AML-193 (cell line): ENCODE data around the gene SKAP1.
"Not testable (repeated sequence)": the region's sequence is repeated elsewhere in the genome, so short reads cannot be mapped to it uniquely, and the experiment has no call there.

Experiments used
- DNase-seq, 2 experiments: peaks; one replicate each; lab custom pipeline; 2025; lab: John Stamatoyannopoulos, UW

Gene SKAP1

DNA sequence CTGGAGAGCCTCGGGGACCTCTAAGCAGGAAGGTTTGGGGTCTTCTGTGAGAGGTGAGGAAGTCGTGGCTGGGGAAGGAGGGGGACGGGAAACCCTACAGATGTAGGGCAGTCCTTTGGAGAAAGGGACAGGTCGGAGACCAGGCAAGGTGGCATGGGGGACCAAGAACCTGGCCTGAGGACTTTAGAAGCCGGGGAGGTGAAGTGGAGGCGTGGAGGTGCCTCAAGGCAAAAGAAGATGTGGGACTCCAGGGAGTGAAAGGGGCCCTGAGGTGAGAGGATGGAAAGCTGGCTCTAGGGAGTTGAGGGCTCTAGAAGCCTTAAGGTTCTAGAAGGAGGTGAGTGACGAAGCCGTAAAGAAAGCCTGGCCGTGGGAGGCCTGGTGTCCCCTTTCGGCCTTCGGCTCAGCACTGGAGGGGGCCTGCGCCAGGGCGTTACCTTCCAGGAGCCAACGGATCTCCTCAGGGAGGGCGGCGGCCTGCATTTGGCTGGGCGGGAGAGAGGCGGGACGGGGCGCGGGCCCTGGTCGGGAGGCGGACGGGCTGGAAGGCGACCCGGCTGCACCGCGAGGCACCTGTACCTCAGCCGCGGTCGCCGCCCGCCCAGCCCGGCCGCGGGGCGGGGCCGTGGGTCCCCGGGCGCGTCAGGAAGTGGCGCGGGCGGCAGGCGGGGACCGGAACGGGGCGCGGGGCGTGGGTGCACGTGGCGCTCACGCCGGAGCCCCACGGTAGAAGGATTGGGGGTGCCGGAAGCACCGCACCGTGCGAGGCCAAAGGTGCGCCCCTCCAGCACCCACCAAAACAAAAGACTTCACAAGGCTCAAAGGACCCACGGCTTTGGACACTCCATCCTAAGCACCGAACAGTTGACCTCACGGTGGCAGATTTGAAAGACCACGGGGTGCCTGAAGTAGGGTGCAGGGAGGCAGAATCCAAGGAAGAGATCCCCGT, at the start of gene SKAP1:
Gene SKAP1, minus strand, starts transcription at position 577 of the 949 bp plus-strand sequence.
- DNase-seq: no peak

DNA sequence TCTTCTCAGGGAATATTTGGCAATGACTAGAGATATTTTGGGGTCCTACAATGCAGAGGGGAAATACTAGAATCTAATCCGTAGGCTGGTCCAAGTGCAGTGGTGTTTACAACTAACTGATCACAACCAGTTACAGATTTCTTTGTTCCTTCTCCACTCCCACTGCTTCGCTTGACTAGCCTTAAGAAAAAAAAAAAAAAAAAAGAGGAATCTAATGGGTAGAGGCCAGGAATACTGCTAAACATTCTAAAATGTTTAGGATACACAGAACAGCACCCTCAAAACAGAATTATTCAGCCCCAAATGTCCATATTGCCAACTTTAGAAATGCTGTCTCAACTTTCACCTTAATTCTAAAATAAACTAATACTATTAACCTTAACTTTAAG, 49.0 kb upstream of the SKAP1 start:
- no peak for DNase-seq

DNA sequence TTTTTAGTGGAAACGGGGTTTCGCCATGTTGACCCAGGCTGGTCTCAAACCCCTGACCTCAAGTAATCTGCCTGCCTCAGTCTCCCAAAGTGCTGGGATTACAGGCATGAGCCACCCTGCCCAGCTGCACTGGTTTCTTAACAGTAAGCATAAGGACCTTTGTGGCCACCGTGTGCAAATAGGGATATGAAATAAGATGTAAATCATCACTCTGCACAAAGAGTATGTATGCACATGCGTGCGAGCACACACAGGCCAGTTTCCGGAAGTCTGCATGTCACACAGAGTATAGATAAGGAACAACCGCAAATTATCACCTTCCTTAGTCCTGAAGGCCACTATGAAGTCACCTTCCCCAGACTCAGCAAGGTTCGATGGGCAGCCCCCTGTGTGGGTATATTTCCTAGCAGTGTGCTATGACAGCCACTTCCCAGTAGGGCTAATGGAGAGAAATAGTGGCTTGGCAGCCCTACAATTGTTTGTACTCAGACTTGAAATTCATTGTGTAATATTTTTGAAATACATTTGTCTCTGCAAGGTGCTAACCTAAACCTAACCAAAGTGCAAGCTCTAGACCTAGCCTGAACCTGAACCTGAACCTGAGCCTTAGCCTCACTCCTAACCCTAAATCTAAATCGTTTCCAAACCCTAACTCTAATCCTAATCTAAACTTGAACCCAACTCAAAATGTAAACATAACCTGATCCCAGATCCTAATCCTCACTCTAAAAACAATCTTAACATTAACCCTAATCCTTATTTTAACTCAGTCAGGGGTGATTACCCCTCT, 48.4 kb upstream of the SKAP1 start:
- DNase-seq: peak; percentile 38 to 61

DNA sequence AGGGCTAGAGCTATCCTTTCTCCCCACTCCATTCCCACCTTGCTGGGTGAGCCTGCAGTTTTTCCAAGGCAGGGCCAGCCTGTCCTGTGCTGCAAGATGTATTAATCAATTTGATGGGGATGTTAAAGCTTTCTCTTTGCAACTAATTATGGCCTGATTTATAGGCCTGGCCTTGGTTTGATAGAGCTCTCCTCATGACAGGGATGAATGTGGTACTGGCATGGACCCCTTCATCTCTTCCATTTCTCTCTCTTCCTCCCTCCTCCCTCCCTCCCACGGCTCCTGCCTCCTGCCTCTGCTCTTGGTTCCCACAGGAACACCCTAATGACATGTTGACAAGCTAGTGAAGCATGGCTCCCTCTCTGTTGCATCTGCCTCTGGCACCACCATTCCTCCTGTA, 47.2 kb upstream of the SKAP1 start:
- no peak for DNase-seq

DNA sequence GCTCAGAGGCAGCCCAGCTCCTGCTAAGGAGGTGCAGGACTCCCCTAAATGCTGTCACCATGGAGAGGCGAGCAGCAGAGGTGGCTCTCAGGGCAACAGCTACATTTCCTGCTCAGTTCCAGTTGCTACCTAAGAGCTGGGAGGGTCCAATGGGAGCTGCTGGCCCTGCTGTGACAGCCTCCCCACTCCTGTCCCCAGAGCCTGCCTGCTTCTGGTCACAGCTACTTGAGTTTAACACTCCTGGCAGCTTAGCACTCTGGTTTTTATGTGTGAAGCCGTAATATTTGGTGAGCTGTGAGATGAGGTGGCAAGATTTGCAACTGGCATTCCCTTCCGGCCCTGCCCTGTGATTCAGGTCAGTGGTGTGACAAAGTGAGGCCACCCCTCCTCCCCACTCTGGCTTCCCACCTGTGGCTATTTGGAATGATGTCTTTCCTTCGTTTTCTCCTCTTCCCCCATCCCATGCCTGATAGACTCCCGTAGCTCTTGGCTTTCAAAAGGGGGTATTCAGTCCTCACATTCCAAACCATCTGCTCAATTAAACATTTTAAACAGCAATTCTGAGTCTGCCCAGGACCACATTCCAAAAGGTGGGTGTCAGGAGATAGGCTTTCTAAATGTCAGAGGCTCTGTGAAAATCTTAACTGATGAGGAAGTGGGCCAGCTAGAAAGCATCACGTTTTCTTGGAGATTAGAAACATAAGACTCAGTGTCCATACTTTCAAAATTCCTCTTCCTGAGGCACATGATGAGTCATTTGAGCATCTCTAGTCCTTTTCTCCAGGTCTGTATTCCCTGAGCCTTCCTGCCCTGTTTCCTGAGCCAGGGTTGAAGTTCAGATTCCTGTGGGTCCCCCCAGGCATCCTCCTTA, 42.6 kb upstream of the SKAP1 start:
- DNase-seq: no peak

DNA sequence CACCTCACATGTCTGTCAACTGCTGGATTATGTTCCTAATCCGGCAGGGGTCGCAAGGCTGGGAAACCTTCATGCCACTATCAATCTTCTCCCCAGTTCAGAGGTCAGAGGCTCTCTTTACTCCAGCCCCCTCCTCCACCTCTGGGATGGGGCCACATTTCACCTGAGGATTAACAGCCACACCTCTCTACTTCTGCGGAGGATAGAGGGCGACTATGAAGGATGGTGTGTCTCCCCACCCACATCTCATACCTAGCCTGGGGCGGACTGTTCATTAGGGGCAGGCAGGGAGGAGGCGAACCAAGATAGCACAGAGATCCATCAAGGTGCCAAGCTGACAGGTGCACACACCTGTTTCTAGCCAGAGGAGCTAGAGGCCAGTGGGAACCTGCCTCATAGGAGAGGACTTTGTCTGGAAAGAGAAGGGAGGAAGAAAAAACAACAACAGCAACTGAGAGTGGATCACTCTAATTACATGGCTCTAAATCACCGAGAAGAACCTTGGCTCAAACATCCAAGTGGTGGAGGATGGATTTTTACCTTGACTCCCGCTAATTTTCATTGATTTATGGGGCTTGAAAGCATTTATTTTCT, 41.9 kb upstream of the SKAP1 start:
- no peak for DNase-seq

DNA sequence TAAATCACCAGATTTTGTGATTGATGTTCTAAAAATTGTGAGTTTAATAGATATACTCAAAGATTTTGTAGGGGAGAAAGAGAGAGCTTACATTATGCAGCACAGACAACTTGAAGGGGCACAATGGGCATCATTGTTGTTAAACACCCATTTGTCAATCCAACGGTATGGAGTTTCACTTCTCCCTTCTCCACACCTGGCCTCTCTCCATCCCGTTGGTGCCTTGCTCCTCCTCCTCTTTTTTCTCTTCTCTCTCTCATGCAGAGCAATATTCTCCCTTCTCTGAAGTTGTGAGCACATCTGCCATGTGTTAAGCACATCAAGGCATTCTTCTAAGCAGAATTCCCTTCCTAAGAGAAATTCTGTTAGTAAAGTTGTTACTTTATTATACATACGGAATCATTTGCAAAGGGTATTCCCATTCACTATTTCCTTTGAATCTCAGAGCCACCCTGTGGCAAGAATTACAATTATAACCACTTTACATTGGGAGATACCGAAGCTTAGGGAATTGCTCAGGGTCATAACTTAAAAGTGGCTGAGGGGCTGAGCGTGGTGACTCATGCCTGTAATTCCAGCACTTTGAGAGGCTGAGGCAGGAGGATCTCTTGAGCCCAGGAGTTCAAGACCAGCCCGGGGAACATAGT, 40.5 kb upstream of the SKAP1 start:
- DNase-seq: no peak

DNA sequence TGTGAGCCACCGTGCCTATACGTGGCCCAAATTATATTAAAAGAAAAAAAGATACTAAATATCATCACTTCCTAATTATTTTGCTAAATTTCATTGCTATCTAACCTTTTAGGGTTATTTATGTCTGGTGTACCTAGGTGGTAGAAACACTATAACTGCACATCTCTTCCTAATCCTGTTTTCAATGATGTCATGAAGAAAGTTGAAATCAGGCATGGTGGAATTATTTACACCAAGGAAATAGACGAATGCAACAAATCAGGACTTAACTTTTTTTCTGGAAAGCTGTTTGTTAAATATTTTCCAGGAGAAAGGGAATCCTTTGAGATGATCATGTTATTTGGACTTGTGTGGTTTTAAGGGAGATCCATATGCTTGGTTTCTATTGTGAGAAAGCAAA, 39.2 kb upstream of the SKAP1 start:
- DNase-seq: no peak

DNA sequence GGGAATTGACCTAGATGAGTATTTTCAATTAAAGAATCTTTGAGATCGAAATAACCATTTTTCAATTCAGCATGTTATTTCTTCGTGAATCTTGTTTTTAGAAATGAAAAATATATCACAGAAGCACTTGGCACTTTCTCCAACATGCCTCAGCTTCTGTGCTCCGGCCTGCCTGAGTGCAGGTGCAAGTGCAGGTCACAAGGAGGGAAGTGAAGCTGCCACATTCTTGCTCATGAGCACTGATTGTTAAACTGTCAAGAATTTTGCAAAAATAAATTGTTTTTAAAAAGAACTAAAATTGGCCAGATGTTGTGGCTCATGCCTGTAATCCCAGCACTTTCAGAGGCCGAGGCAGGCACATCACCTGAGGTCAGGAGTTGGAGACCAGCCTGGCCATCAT, 38.3 kb upstream of the SKAP1 start:
- no peak for DNase-seq

DNA sequence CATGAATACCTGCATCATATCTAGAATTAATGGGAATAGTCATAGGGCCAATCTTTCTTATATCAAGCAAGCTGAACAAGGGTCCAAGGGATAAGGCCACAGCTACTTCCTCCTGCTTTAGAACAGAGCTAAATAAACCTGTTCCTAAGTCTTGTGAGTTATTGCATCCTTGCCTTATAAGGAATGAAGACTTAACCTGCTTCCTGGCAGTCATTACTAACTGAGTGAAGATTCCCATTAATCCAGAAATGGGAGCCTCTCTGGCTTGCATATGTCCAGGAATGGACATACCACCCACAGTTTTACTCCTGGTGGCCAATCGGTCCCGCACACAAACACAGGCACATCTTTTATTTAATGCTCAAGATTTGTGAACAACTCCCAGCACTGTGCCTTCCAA, 35.9 kb upstream of the SKAP1 start:
- no peak for DNase-seq

DNA sequence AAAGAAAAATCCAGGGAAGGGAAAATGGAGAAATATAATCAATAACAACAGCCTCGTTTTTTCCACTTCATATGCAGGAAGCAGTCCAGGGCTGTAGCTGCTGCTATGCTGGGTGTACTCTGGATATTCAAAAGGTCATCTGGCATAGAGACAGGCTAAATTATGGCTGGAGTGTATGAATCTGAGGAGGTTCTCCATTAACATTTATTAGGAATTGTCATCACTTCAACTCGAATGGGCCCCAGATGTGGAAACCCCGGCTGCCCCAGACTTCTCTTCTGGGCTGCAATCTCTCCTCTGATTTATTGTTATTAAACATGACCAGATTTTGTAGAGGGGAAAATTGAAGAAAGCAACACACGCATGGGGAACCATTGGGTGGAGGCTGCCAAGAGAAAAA, 33.5 kb upstream of the SKAP1 start:
- DNase-seq: no peak

DNA sequence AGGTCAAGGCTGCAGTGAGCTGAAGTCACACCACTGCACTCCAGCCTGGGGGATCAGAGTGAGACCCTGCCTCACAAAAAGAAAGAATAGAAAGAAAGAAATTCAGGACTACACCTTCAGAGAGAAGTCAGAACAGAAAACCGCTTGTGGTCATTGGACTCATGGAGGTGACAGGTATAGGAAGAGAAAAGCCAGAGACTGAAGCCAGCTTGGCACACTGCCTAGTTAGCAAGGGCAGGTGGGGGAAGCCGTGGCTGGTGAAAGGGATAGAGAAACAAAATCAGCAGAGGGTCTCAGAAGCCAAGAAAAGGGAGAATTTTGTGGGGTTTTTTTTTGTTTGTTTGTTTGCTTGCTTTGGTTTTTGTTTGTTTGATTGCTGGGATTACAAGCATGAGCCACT, 32.9 kb upstream of the SKAP1 start:
- DNase-seq: no peak

DNA sequence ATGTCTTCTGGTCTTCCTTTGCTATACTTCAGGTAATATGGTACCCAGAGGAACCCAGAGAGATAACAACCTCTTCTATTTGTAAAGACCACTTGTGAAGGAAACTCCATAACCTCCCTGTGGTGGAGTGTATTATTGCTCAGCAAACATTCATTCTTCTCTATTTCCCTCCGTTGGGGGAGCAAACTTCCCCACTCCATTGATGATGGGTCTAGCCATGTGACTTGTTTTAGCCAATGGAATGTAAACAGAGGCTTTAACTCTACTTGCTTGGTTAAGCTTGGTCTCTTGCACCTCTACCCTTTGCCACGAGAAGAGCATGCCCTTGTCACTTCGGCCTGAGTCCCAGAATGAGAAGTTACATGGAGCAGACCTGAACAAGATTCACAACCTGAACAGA, 30.0 kb upstream of the SKAP1 start:
- DNase-seq: peak in 1 of 2 experiments; percentile 13

DNA sequence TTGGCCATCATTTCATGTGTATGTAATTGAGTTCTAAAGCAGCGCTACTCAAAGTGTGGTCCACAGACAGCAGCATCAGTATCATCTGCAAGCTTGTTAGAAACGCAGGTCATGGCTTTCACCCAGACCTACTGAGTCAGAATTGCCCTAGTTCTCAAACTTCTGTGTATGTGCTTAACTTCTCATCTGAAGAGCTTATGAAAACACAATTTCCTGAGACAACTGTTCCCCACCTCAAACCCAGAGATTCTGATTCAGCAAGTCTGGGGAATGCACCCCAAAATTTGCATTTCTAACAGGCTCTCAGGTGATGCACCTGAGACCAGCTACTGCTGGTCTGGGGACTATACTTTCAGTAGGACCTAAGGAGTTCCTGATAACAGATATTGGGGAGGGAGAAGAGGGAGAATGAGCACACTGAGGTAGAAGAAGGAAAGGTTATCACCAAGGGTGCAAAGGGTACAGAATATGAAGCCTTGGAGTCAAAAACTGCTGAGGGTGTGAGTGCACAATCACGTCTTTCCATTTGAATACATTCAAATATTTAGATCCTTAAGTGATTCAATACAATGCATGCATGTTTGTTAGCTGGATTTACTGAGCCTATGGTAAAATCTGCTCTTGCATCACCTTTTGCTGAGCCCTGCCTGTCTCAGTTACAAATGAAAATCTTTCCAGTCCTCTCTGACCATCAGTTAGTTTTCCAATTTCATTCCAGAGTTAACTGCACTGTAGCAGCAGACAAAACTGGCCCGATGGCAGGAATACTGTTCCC, 29.2 kb upstream of the SKAP1 start:
- no peak for DNase-seq

DNA sequence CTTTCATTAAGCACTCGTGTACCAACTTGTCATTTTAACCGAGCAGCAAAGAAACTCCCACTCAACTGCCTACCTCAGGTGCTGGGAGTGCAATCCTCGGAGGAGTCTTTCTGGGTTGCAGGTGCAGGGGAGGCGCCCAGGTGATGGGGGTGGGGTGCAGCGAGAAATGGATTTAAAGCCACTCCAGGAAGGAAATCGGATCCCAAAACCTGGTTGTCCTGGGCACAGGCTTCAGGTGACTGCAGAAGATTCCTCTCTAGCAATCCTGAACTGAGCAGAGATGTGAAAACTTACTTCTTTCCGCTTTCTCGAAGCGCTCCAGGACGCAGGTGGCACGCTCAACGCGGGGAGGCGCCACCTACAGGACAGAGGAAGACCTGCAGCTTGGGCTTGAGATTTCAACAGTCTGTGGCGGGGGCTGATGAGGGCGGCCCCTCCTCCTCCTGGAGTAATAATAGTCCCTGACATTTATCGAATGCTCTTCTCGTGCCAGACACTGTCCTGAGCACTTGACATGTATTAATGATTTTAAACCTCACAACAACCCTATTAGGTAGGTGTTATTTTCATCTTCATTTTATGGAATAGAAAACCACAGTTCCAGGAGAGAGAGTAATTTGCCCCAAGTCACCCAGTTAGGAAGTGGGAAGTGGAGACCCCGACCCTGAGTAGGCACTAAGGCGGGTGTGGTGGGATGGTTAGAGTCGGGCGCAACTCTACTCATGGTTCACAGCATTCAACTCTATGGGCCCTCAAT, 27.2 kb upstream of the SKAP1 start:
- peak; percentile 66 to 72 for DNase-seq

DNA sequence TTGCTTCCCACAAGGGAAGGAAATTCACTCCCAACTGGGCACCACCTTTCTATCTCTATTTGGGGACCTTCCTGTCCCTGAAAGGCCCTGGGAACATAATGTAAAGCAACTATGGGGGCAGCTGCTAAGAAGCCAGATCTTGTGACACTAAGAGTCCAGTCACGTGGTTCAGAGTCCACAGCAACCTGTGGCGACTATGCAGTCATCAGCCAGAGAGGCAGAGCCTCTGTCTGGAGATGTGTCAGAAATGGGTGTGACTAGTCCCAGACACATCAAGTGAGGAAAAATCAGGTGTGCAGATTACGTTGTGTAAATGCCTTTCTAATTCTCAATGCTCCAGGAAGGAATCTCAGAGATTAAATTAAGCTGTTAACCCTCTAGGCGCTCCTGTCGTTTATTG, 26.6 kb upstream of the SKAP1 start:
- DNase-seq: no peak

DNA sequence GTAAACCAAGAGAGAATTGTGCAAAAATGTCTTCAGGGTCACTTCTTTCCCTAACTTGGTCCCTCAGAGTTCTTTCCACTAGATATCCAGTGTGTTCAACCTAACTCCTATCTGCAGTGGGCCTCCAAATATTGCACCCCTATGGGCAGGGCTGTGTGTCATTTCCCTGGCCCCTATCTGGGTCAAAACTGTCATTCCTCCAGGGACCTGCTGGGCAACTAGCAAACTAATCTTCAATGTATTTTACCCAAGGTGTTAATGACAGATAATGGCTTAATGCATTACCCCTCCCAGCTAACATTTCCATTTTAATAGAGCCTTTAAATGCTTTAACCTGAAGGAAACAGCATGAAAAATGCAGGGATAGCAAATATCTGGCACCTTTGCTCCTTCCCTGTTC, 25.8 kb upstream of the SKAP1 start:
- DNase-seq: no peak

DNA sequence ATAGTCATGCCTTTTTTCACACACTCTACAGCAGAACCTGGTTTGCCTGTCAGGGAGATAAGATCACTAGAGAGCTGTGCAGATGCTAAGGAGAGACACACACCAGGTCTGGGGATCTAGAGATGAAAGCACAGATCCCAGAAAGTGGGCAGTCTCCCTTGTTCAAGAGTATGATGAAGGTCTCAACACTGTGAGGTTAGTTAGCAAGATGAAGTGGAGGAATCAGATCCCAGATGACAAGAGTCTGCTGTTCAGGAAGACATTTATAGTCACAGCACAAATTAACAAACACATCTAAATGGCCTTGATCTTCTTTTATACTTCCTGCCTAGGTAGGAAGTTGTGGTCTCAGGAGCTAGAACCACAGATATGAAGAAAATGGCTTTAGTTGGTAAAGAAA, 23.4 kb upstream of the SKAP1 start:
- DNase-seq: no peak

DNA sequence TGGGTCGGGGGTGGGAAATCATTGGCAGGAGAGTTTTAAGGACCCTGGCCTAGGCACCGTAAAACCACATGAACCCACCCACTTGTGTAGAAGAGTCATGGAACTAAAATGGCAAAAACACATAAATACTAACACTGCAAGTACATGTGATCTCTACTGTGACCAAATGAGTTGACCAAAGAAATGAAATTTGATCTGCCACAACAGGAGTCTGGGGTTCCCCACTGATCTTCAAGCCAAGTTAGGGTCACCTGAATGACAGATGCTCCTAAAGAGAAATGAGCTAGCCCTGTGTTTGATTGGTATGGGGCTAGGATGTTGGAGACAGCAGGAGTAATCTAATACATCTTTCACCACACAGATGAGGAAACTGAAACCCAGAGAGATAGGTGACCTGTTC, 21.5 kb upstream of the SKAP1 start:
- no peak for DNase-seq

DNA sequence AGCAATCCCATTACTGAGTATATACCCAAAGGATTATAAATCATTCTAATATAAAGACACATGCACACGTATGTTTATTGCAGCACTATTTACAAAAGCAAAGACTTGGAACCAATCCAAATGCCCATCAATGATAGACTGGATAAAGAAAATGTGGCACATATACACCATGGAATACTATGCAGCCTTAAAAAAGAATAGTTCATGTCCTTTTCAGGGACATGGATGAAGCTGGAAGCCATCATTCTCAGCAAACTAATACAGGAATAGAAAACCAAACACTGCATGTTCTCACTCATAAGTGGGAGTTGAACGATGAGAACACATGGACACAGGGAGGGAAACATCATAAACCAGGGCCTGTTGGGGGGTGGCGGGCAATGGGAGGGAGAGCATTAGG, 19.3 kb upstream of the SKAP1 start:
- not testable (repeated sequence) for DNase-seq
